K562 (cell line): ENCODE results near the gene CCDC196. TPM values are rescaled to one million over a fixed set of nuclear protein-coding genes. Genes with fewer than 3 reads are reported as not detected.

Experiments
- CHD4 ChIP-seq: fragments of 200-600 bp; sonication (generic); IDR thresholded peaks from 3 replicates; pipeline ENCODE4 v1.6.1; 2012; ENCODE audit warnings: low read depth, mild to moderate bottlenecking, mixed read lengths, low read length, inconsistent platforms; ENCODE audit not compliant: insufficient read depth, insufficient replicate concordance, poor library complexity, severe bottlenecking
- ELF2 ChIP-seq: fragments of 250-450 bp; sonication (Bioruptor Pico); IDR thresholded peaks from 2 replicates; pipeline ENCODE4 v1.5.0; 2021; ENCODE audit warnings: mild to moderate bottlenecking
- ELK3 ChIP-seq: fragments of 450-650 bp; formaldehyde crosslinking; IDR thresholded peaks from 2 replicates; pipeline ENCODE4 v1.4.0; 2020; ENCODE audit warnings: mild to moderate bottlenecking
- FOXA1 ChIP-seq: fragments of 450-650 bp; IDR thresholded peaks from 2 replicates; pipeline ENCODE4 v1.6.1; 2016; ENCODE audit warnings: mild to moderate bottlenecking, borderline replicate concordance
- HIVEP1 ChIP-seq: fragments of 250-450 bp; sonication (Bioruptor Pico); IDR thresholded peaks from 2 replicates; pipeline ENCODE4 v1.4.0; 2020; ENCODE audit warnings: mild to moderate bottlenecking
- ILF3 ChIP-seq: fragments of 450-650 bp; IDR thresholded peaks from 2 replicates; pipeline ENCODE4 v1.6.1; 2018; ENCODE audit warnings: antibody characterized with exemption, mild to moderate bottlenecking, moderate library complexity, borderline replicate concordance
- JUNB ChIP-seq: fragments of 450-650 bp; formaldehyde crosslinking; conservative IDR thresholded peaks from 2 replicates; pipeline ENCODE4 v1.4.0; 2020; ENCODE audit warnings: mild to moderate bottlenecking
- L3MBTL2 ChIP-seq: fragments of 450-650 bp; IDR thresholded peaks from 2 replicates; pipeline ENCODE4 v1.6.1; 2016; ENCODE audit warnings: mild to moderate bottlenecking, moderate library complexity
- MEIS2 ChIP-seq: fragments of 450-650 bp; IDR thresholded peaks from 2 replicates; pipeline ENCODE4 v1.6.1; 2014; ENCODE audit warnings: mild to moderate bottlenecking; ENCODE audit not compliant: partially characterized antibody
- PBX2 ChIP-seq, 2 experiments: IDR thresholded peaks in 1 of 2; conservative IDR thresholded peaks in 1 of 2; 2 replicates each; pipeline ENCODE4 v1.6.1; 2016; ENCODE audit warnings: low read depth in 2 of 2, mild to moderate bottlenecking in 1 of 2, missing compliant biosample characterization in 1 of 2, missing genetic modification characterization in 1 of 2, moderate library complexity in 1 of 2
- SMAD4 ChIP-seq: fragments of 250-450 bp; sonication (Bioruptor Pico); conservative IDR thresholded peaks from 2 replicates; pipeline ENCODE4 v1.8.0; 2021; ENCODE audit warnings: inconsistent platforms, mild to moderate bottlenecking, moderate library complexity
- TAF1 ChIP-seq: IDR thresholded peaks from 2 replicates; pipeline ENCODE4 v1.6.1; 2011; ENCODE audit warnings: mild to moderate bottlenecking, low read length, moderate library complexity; ENCODE audit not compliant: insufficient read depth, control insufficient read depth, severe bottlenecking; ENCODE audit errors: extremely low read depth
- ZBTB5 ChIP-seq: fragments of 450-650 bp; IDR thresholded peaks from 2 replicates; pipeline ENCODE4 v1.6.1; 2017; ENCODE audit warnings: antibody characterized with exemption
- ZNF121 ChIP-seq: sonication (generic); formaldehyde crosslinking; conservative IDR thresholded peaks from 2 replicates; pipeline ENCODE4 v1.8.0; 2022; ENCODE audit warnings: missing genetic modification reagents
- ZNF274 ChIP-seq: IDR thresholded peaks from 2 replicates; pipeline ENCODE4 v1.6.1; 2011; ENCODE audit warnings: low read depth, mild to moderate bottlenecking, low read length, moderate library complexity, borderline replicate concordance
- ZNF518B ChIP-seq: fragments of 250-450 bp; sonication (Bioruptor Pico); IDR thresholded peaks from 2 replicates; pipeline ENCODE4 v1.5.0; 2021; ENCODE audit warnings: mild to moderate bottlenecking, moderate library complexity
- polyA plus RNA-seq, 8 experiments: library from polyadenylated mRNA; depleted of rRNA in 4 of 8; stranded (reverse) in 5 of 8; unstranded in 3 of 8; fragments of >200 nt; fragmentation: Nextera tagmentation in 2 of 8; fragmentation: Illumina TruSeq in 1 of 8; extraction: Ambion mirVana in 2 of 8; extraction: Trizol in 1 of 8; gene quantifications; 2 replicates each; pipeline versions ENCODE4 v1.2.1 to v1.2.3, GENCODE V29; 2011 to 2014; ENCODE audit warnings: inconsistent platforms in 1 of 8, missing spikeins in 1 of 8
- total RNA-seq, 7 experiments: library from RNA; depleted of rRNA in 6 of 7; stranded (reverse); fragments of >200 nt in 6 of 7; fragmentation: Illumina TruSeq in 2 of 7; extraction: Trizol in 2 of 7; gene quantifications; 2 replicates each; pipeline versions ENCODE4 v1.2.1 to v1.2.3, GENCODE V29; 2011 to 2021; ENCODE audit warnings: low replicate concordance in 1 of 7
- TF ChIP-seq, protein P1 (sequence below): sonication (generic); formaldehyde crosslinking; IDR thresholded peaks from 2 replicates; pipeline ENCODE4 v1.8.1; 2022; ENCODE audit warnings: missing genetic modification reagents

CCDC196 gene
- total and polyA plus RNA-seq, 9 of the 15 experiments (the other 6 are each of a cell fraction or from before 2014, with no cell fraction given), result not detected

DNA sequence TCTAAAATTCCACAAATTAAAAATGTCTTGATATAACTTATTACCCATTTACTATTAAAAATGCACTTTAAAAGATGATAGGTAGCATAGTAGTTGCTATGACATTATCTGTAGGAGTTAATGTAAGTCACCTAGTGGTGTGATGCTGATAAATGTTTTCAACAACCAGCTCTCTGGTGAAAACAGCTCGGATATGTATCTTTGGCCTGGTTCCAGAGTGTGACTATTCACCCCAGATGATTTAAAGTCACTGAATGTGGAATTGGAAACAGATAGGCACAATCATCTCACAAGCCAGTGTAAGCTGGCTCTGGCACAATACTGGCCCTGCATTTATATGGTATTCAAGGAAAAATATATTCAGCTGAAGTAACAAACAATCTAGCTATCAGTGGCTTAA lies 9.2 kb upstream of the CCDC196 start (continued):
- no peak for TF ChIP-seq ZBTB5
- TF ChIP-seq ELF2, result no peak
- no peak for TF ChIP-seq ELK3
- no peak for TF ChIP-seq CHD4
- TF ChIP-seq, protein P1, sequence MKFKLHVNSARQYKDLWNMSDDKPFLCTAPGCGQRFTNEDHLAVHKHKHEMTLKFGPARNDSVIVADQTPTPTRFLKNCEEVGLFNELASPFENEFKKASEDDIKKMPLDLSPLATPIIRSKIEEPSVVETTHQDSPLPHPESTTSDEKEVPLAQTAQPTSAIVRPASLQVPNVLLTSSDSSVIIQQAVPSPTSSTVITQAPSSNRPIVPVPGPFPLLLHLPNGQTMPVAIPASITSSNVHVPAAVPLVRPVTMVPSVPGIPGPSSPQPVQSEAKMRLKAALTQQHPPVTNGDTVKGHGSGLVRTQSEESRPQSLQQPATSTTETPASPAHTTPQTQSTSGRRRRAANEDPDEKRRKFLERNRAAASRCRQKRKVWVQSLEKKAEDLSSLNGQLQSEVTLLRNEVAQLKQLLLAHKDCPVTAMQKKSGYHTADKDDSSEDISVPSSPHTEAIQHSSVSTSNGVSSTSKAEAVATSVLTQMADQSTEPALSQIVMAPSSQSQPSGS (CRISPR knock-in tag), result no peak
- no peak for TF ChIP-seq FOXA1
- TF ChIP-seq ZNF274, result no peak
- no peak for TF ChIP-seq SMAD4 (CRISPR knock-in tag)
- no peak for TF ChIP-seq L3MBTL2
- no peak for TF ChIP-seq ILF3
- TF ChIP-seq ZNF518B, result no peak
- TF ChIP-seq HIVEP1 (CRISPR knock-in tag), result no peak
- no peak for TF ChIP-seq TAF1
- TF ChIP-seq JUNB (CRISPR knock-in tag), result no peak
- TF ChIP-seq PBX2 (CRISPR knock-in tag; IDR thresholded peaks at IDR 0.05; ENCODE audit: low read depth), result no peak
- TF ChIP-seq PBX2 (tag; conservative IDR thresholded peaks at IDR 0.05; ENCODE audit: low read depth), result peak; percentile 54
- peak; percentile 88 for TF ChIP-seq MEIS2
- no peak for TF ChIP-seq ZNF121 (CRISPR knock-in tag)
